HepG2 (cell line): ENCODE measurements around the gene AFF1. TPM values are rescaled to one million over a fixed set of nuclear protein-coding genes. Genes with fewer than 3 reads are reported as not detected.
"Not testable (repeated sequence)": the region's sequence is repeated elsewhere in the genome, so short reads cannot be mapped to it uniquely, and the experiment has no call there.

ENCODE experiments used
- ATAC-seq: fragments of 200-7000 bp; cut with Tn5 transposase; 3 replicates; pipeline ENCODE4 v1.9.1; 2020; ENCODE audit warnings: mild to moderate bottlenecking, moderate library complexity
- BruUV-seq: library from RNA; stranded (reverse); fragments of 400-500 nt; replicated peaks from 2 replicates; lab custom pipeline; 2021; lab: Mats Ljungman, UMichigan
- CTCF ChIA-PET: fragments of 300-600 bp; formaldehyde crosslinking; extraction: SDS; loops from one replicate; lab custom pipeline; 2021; ENCODE audit warnings: low total read pairs, inconsistent platforms, low intra/inter-chr PET ratio; lab: Yijun Ruan, JAX
- POLR2A ChIA-PET: fragments of 350-600 bp; sonication (Branson Sonifier 250); formaldehyde crosslinking; loops from one replicate; lab custom pipeline; 2020; ENCODE audit warnings: antibody characterized with exemption, inconsistent platforms; lab: Yijun Ruan, JAX
- DNase-seq: peaks from one replicate; pipeline ENCODE4 v3.0.0-alpha.2; 2015; ENCODE audit warnings: low spot score
- FAIRE-seq: peaks from 3 replicates; lab custom pipeline; 2011; peaks lifted over from hg19 to GRCh38; lab: Jason Lieb, UNC
- H2AFZ ChIP-seq: one replicate; pipeline ENCODE4 v1.6.1; 2011; ENCODE audit warnings: low read length, inconsistent platforms
- H3K27ac ChIP-seq: fragments of 300-600 bp; 3 replicates; pipeline ENCODE4 v1.8.0; 2011; ENCODE audit warnings: mixed run types, mild to moderate bottlenecking, mixed read lengths, low read length, inconsistent platforms; ENCODE audit not compliant: insufficient read depth; ENCODE audit errors: extremely low read length
- H3K27me3 ChIP-seq, 2 experiments: fragments of 200-600 bp in 1 of 2; 2 replicates in 1 of 2; 3 replicates in 1 of 2; pipeline versions ENCODE4 v1.6.0 to v1.8.0; 2011; ENCODE audit warnings: low read length in 2 of 2, mild to moderate bottlenecking in 2 of 2, moderate library complexity in 2 of 2, inconsistent platforms in 1 of 2; ENCODE audit not compliant: insufficient read depth in 2 of 2, control insufficient read depth in 1 of 2
- H3K36me3 ChIP-seq, 2 experiments: fragments of 200-600 bp in 1 of 2; replicated peaks in 1 of 2; 2 replicates in 1 of 2; 3 replicates in 1 of 2; pipeline versions ENCODE4 v1.5.1 to v1.8.0; 2011; ENCODE audit warnings: low read length in 2 of 2, inconsistent platforms in 1 of 2; ENCODE audit not compliant: insufficient read depth in 2 of 2, control insufficient read depth in 1 of 2
- H3K4me1 ChIP-seq: 2 replicates; pipeline ENCODE4 v1.5.1; 2012; ENCODE audit warnings: low read length, inconsistent platforms; ENCODE audit not compliant: insufficient read depth
- H3K4me2 ChIP-seq: 2 replicates; pipeline ENCODE4 v1.6.0; 2011; ENCODE audit warnings: low read depth, low read length, inconsistent platforms
- H3K4me3 ChIP-seq, 3 experiments: fragments of 200-600 bp in 1 of 3; sonication (generic), shearing (Covaris generic) in 1 of 3; replicated peaks in 1 of 3; 2 replicates each; pipeline ENCODE4 v1.5.1; 2011 to 2016; ENCODE audit warnings: low read length in 3 of 3, inconsistent platforms in 2 of 3, low read depth in 2 of 3, mild to moderate bottlenecking in 2 of 3, control low read depth in 1 of 3, mixed read lengths in 1 of 3; ENCODE audit not compliant: insufficient read depth in 1 of 3
- H3K79me2 ChIP-seq: one replicate; pipeline ENCODE4 v1.6.1; 2011; ENCODE audit warnings: low read length, inconsistent platforms; ENCODE audit not compliant: insufficient read depth
- H3K9ac ChIP-seq: 2 replicates; pipeline ENCODE4 v1.6.0; 2011; ENCODE audit warnings: mild to moderate bottlenecking, low read depth, low read length, inconsistent platforms; ENCODE audit not compliant: insufficient read depth
- H3K9me3 ChIP-seq: 2 replicates; pipeline ENCODE4 v1.5.1; 2012; ENCODE audit warnings: mild to moderate bottlenecking, low read length
- H4K20me1 ChIP-seq: 2 replicates; pipeline ENCODE4 v1.6.0; 2011; ENCODE audit warnings: inconsistent platforms, mild to moderate bottlenecking, low read length, moderate library complexity; ENCODE audit not compliant: insufficient read depth
- HIVEP1 ChIP-seq: sonication (generic); formaldehyde crosslinking; IDR thresholded peaks from 2 replicates; pipeline ENCODE4 v1.4.0; 2020; ENCODE audit warnings: mild to moderate bottlenecking, missing genetic modification reagents
- IRF2 ChIP-seq: IDR thresholded peaks from 2 replicates; pipeline ENCODE4 v1.6.1; 2018; ENCODE audit warnings: missing genetic modification reagents, missing compliant biosample characterization
- SRSF9 ChIP-seq: fragments of 200-400 bp; formaldehyde crosslinking; IDR thresholded peaks from 2 replicates; pipeline ENCODE4 v1.6.1; 2018; ENCODE audit warnings: borderline replicate concordance, mild to moderate bottlenecking, low read depth, low read length; ENCODE audit not compliant: insufficient read depth, poor library complexity, severe bottlenecking
- ZBTB42 ChIP-seq: sonication (generic); formaldehyde crosslinking; IDR thresholded peaks from 2 replicates; pipeline ENCODE4 v1.5.0; 2020; ENCODE audit warnings: mild to moderate bottlenecking, missing genetic modification reagents
- ZNF460 ChIP-seq: sonication (generic); formaldehyde crosslinking; IDR thresholded peaks from 2 replicates; pipeline ENCODE4 v1.5.1; 2020; ENCODE audit warnings: missing genetic modification reagents, mild to moderate bottlenecking, borderline replicate concordance
- ZNF558 ChIP-seq: sonication (generic); formaldehyde crosslinking; IDR thresholded peaks from 2 replicates; pipeline ENCODE4 v1.9.0; 2022; ENCODE audit warnings: mild to moderate bottlenecking, missing genetic modification reagents, borderline replicate concordance
- WGBS: methylation state at CpG from one replicate; pipeline ENCODE4 v1.1.6; 2017; ENCODE audit warnings: low lambda C conversion rate; 5-methylcytosine and 5-hydroxymethylcytosine counted together
- in situ Hi-C: cut with HindIII; loops from 2 replicates; pipeline ENCODE4 v1.10.0; 2017; ENCODE audit warnings: low pct_unique_long_range_greater_than_20kb; ENCODE audit not compliant: extremely low pct_ligation_motif_present
- intact Hi-C: fragments of 100-400 bp; cut with micrococcal nuclease; formaldehyde crosslinking; loops from one replicate; pipeline ENCODE4 v1.10.0; 2022; ENCODE audit not compliant: unreplicated experiment
- polyA plus RNA-seq, 8 experiments: library from polyadenylated mRNA; depleted of rRNA in 3 of 8; stranded (reverse) in 7 of 8; unstranded in 1 of 8; fragments of >200 nt; fragmentation: Illumina TruSeq in 4 of 8; extraction: Trizol in 4 of 8; gene quantifications; 2 replicates each; pipeline versions ENCODE4 v1.2.1 to v1.2.3, GENCODE V29; 2011 to 2016; ENCODE audit warnings: low read depth in 4 of 8, missing spikeins in 1 of 8, mixed read lengths in 1 of 8; ENCODE audit not compliant: insufficient read depth in 1 of 8
- total RNA-seq, 5 experiments: library from RNA; depleted of rRNA; stranded (reverse); fragments of >200 nt; fragmentation: Illumina TruSeq; extraction: Trizol; gene quantifications; 2 replicates each; pipeline ENCODE4 v1.2.3, GENCODE V29; 2016; ENCODE audit warnings: low read depth in 1 of 5
- TF ChIP-seq, protein P1 (sequence below): sonication (generic); formaldehyde crosslinking; IDR thresholded peaks from 2 replicates; pipeline ENCODE4 v1.4.0; 2020; ENCODE audit warnings: missing genetic modification reagents, mild to moderate bottlenecking, borderline replicate concordance

Gene AFF1
- total and polyA plus RNA-seq, 2 of the 13 experiments (the other 11 are each of a cell fraction or from before 2014, with no cell fraction given) = 15.5 to 15.9 TPM

DNA sequence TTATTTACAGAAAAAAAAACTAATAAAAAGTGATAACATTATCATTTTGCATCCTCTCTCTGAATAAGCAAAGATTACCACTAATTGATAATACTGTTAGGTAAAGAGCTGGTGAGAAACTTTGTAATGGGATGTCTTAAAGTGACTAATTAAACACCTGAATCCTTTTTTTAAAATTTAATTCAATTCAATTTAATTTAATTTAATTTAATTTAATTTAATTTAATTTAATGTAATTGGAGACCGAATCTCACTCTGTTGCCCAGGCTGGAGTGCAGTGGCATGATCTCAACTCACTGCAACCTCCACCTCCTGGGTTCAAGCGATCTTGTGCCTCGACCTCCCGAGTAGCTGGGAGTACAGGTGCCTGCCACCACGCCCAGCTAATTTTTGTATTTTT, 51.0 kb downstream of the AFF1 start:
- intact Hi-C loops, H3K9me3 ChIP-seq, in situ Hi-C loops, POLR2A ChIA-PET, CTCF ChIA-PET, H4K20me1 ChIP-seq, H3K36me3 ChIP-seq, FAIRE-seq, H3K4me1 ChIP-seq, H3K9ac ChIP-seq, H3K27me3 ChIP-seq, H2AFZ ChIP-seq, DNase-seq, H3K27ac ChIP-seq, H3K4me3 ChIP-seq, H3K4me2 ChIP-seq, BruUV-seq, ATAC-seq: not testable (repeated sequence)
- peaks cover 20% of the 10 kb centered on the region for H3K79me2 ChIP-seq
- 99% methylated on average over 5 of the region's 5 CpGs for WGBS

DNA sequence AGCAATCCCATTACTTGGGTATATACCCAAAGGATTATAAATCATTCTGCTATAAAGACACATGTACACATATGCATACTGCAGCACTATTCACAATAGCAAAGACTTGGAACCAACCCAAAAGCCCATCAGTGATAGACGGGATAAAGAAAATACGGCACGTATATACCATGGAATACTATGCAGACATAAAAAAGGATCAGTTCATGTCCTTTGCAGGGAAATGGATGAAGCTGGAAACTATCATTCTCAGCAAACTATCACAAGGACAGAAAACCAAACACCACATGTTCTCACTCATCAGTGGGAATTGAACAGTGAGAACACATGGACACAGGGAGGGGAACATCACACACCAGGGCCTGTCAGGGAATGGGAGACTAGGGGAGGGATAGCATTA, 54.8 kb downstream of the AFF1 start:
- H3K4me2 ChIP-seq, in situ Hi-C loops, BruUV-seq, H3K27ac ChIP-seq, H3K27me3 ChIP-seq, FAIRE-seq, H3K36me3 ChIP-seq, H2AFZ ChIP-seq, H4K20me1 ChIP-seq, H3K9ac ChIP-seq, DNase-seq, POLR2A ChIA-PET, intact Hi-C loops, CTCF ChIA-PET, H3K4me3 ChIP-seq, H3K9me3 ChIP-seq, ATAC-seq: not testable (repeated sequence)
- Histone ChIP-seq H3K4me1 (peaks cover 28% of the 10 kb centered on the region), H3K79me2 (peaks cover 25% of the 10 kb centered on the region)
- WGBS = 84% methylated on average over 3 of the region's 3 CpGs

DNA sequence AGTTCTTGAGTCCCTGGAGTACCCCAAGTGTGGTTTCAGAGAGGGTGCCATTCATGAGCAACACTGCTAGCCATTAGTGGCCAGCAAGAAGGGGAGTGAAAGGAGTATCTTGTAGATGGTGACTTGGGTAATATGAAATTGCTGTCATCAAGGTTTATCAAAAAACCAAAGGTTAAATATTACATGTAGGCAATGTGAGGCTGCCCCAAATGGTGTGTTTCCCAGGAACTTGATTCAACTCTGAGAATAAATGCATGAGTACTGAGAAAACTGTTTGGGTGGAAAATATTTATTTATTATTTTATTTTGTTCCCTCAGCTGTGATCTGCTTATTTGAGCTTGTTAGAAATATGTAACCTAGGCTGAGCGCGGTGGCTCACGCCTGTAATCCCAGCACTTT, 55.7 kb downstream of the AFF1 start:
- intact Hi-C loops = no loop called here
- Histone ChIP-seq H3K9me3 (no peaks in the 10 kb centered on the region), H3K36me3 (peaks cover 0 to 2% of the 10 kb centered on the region in 2 experiments; a peak in 1 of 5 replicates), H4K20me1 (no peaks in the 10 kb centered on the region), H3K9ac (no peak overlapping the region), H3K27ac (no peak overlapping the region), H2AFZ (no peak overlapping the region), H3K4me2 (no peak overlapping the region), H3K27me3 (no peaks in the 10 kb centered on the region), H3K79me2 (peaks cover 25% of the 10 kb centered on the region), H3K4me1 (peaks cover 32% of the 10 kb centered on the region), H3K4me3 (no peak overlapping the region)
- FAIRE-seq (no peak), ATAC-seq (no peak), DNase-seq (no peak)
- in situ Hi-C loops = no loop called here
- POLR2A ChIA-PET = no interaction called here
- TF ChIP-seq SRSF9 = no peak
- no peak for TF ChIP-seq ZNF460 (CRISPR knock-in tag)
- no peak for TF ChIP-seq ZBTB42
- no peak for TF ChIP-seq IRF2 (CRISPR knock-in tag)
- no peak for TF ChIP-seq ZNF558 (CRISPR knock-in tag)
- no peak for TF ChIP-seq HIVEP1 (CRISPR knock-in tag)
- TF ChIP-seq, protein P1, sequence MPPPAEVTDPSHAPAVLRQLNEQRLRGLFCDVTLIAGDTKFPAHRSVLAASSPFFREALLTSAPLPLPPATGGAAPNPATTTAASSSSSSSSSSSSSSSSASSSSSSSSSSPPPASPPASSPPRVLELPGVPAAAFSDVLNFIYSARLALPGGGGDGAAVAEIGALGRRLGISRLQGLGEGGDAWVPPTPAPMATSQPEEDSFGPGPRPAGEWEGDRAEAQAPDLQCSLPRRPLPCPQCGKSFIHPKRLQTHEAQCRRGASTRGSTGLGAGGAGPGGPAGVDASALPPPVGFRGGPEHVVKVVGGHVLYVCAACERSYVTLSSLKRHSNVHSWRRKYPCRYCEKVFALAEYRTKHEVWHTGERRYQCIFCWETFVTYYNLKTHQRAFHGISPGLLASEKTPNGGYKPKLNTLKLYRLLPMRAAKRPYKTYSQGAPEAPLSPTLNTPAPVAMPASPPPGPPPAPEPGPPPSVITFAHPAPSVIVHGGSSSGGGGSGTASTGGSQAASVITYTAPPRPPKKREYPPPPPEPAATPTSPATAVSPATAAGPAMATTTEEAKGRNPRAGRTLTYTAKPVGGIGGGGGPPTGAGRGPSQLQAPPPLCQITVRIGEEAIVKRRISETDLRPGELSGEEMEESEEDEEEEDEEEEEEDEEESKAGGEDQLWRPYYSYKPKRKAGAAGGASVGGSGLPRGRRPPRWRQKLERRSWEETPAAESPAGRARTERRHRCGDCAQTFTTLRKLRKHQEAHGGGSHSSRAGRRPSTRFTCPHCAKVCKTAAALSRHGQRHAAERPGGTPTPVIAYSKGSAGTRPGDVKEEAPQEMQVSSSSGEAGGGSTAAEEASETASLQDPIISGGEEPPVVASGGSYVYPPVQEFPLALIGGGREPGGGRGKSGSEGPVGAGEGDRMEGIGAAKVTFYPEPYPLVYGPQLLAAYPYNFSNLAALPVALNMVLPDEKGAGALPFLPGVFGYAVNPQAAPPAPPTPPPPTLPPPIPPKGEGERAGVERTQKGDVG (CRISPR knock-in tag) = no peak
- CTCF ChIA-PET = no interaction called here
- WGBS = 98% methylated on average over 3 of the region's 3 CpGs
- no TSS peak for BruUV-seq
